ENCODE measurements around the gene NFKB2. TPM values are rescaled to one million over a fixed set of nuclear protein-coding genes. Genes with fewer than 3 reads are reported as not detected.

NFKB2 gene
- total and polyA plus RNA-seq, 2 of the 8 experiments (the other 6 are each of a cell fraction or from before 2014, with no cell fraction given) = 20.4 to 31.4 TPM

GRCh38 chr10:102403115-102403514 is 7.6 kb downstream of the NFKB2 start:
- peak overlapping the region; percentile 46; the same call in 1 of the 2 replicates for H4K8ac ChIP-seq (ENCODE audit: extremely low read depth, insufficient read depth, low read length)
- H2BK120ac ChIP-seq (replicated peaks; ENCODE audit: low read depth, low read length) = no peak overlapping the region
- POLR2A ChIA-PET (ENCODE audit: partially characterized antibody) = interaction anchor here (1.0 to 5.9 kb wide), 6 partner anchors 8 to 282 kb away, joined by 3 to 33 read pairs (median 4); partner anchors contain the start of genes C10orf95, NFKB2 and NOLC1
- no peak overlapping the region for H3K56ac ChIP-seq (replicated peaks; ENCODE audit: insufficient read length, low read depth, low read length)
- no peak overlapping the region for H3K14ac ChIP-seq (ENCODE audit: insufficient read length)
- H2BK12ac ChIP-seq (ENCODE audit: low read depth, low read length) = no peak overlapping the region
- H4K20me1 ChIP-seq (replicated peaks in 1 of 2; ENCODE audit: control insufficient read depth in 1 of 2, insufficient read depth in 2 of 2, low read length in 2 of 2) = peaks cover 3 to 9% of the 10 kb centered on the region in 2 experiments
- no peak overlapping the region for H4K91ac ChIP-seq (replicated peaks; ENCODE audit: insufficient read length, low read length)
- H2AK5ac ChIP-seq (ENCODE audit: low read depth, low read length) = no peak overlapping the region
- H3K4me1 ChIP-seq (replicated peaks in 1 of 4; ENCODE audit: control insufficient read depth in 3 of 4, insufficient read depth in 4 of 4, low read length in 3 of 4) = peaks cover 0 to 9% (median 5%) of the 10 kb centered on the region in 4 experiments; a peak in 4 of 7 replicates
- no peaks in the 10 kb centered on the region for H3K79me1 ChIP-seq (ENCODE audit: low read depth, low read length)
- H2BK5ac ChIP-seq (ENCODE audit: low read depth, low read length) = no peak overlapping the region
- H2AFZ ChIP-seq (ENCODE audit: low read length) = no peak overlapping the region
- H3K18ac ChIP-seq (ENCODE audit: extremely low read depth, low read length) = no peak overlapping the region
- no peak overlapping the region for H3K4ac ChIP-seq (replicated peaks; ENCODE audit: insufficient read length, low read depth, low read length)
- H4K5ac ChIP-seq (ENCODE audit: insufficient read length, low read depth, low read length) = no peak overlapping the region
- FAIRE-seq (no peak), DNase-seq (ENCODE audit: low read depth in 1 of 2, low spot score in 2 of 2) (no peak)
- H2BK15ac ChIP-seq (ENCODE audit: low read length) = no peak overlapping the region
- H3K79me2 ChIP-seq (ENCODE audit: control insufficient read depth in 1 of 2, insufficient read depth in 2 of 2, low read length in 2 of 2) = no peaks in the 10 kb centered on the region
- CTCF ChIA-PET (ENCODE audit: partially characterized antibody) = interaction anchor here (0.6 to 16.4 kb wide), 24 partner anchors 7 to 267 kb away, joined by 3 to 357 read pairs (median 4); partner anchors contain the start of genes C10orf95, CUEDC2, ELOVL3 and FBXL15
- peaks cover 2 to 13% (median 4%) of the 10 kb centered on the region in 4 experiments; a peak in 4 of 8 replicates for H3K36me3 ChIP-seq (ENCODE audit: control insufficient read depth in 2 of 4, insufficient read depth in 4 of 4, low read length in 3 of 4)
- no peak overlapping the region for H3K9ac ChIP-seq (replicated peaks in 1 of 4; ENCODE audit: extremely low read depth in 1 of 4, low read depth in 3 of 4, low read length in 3 of 4)
- peaks cover 4 to 14% (median 10%) of the 10 kb centered on the region in 4 experiments for H3K27me3 ChIP-seq (replicated peaks in 1 of 4; ENCODE audit: control insufficient read depth in 3 of 4, extremely low read depth in 1 of 4, insufficient read depth in 3 of 4, low read length in 3 of 4)
- no peaks in the 10 kb centered on the region for H3K9me3 ChIP-seq (ENCODE audit: insufficient read depth in 2 of 2, low read depth in 1 of 2, low read length in 1 of 2)
- H3K27ac ChIP-seq (ENCODE audit: low read depth, low read length) = no peak overlapping the region
- 96% methylated on average over 13 of the region's 13 CpGs; no CpG with 5 or more reads in 1 of the 2 experiments for WGBS, 2 experiments (ENCODE audit: extremely low coverage in 1 of 2, insufficient coverage in 1 of 2, insufficient read length in 1 of 2, insufficient replicate concordance in 2 of 2, low coverage in 1 of 2, low lambda C conversion rate in 2 of 2, missing lambda C conversion rate in 1 of 2)
- H3K4me3 ChIP-seq (ENCODE audit: extremely low read depth in 1 of 4, insufficient read depth in 2 of 4, low read depth in 3 of 4, low read length in 4 of 4) = no peak overlapping the region
- no peak overlapping the region for H2BK20ac ChIP-seq (ENCODE audit: low read length)
- no peak overlapping the region for H3K23ac ChIP-seq (ENCODE audit: insufficient read length)
- H3K4me2 ChIP-seq (ENCODE audit: insufficient read depth in 1 of 2, low read depth in 2 of 2, low read length in 2 of 2) = no peak overlapping the region
- H3K23me2 ChIP-seq (ENCODE audit: low read depth, low read length) = no peaks in the 10 kb centered on the region
- no peak for TF ChIP-seq USF2 (IDR thresholded peaks at IDR 0.05; ENCODE audit: low read length)
- TF ChIP-seq TCF12 (IDR thresholded peaks at IDR 0.05; ENCODE audit: low read depth, low read length) = no peak
- no peak for TF ChIP-seq HDAC2 (IDR thresholded peaks at IDR 0.05; ENCODE audit: borderline replicate concordance in 1 of 2, low read depth in 2 of 2, low read length in 2 of 2)
- no peak for TF ChIP-seq TAF1 (IDR thresholded peaks at IDR 0.05; ENCODE audit: low read depth, low read length)
- TF ChIP-seq, protein P1, sequence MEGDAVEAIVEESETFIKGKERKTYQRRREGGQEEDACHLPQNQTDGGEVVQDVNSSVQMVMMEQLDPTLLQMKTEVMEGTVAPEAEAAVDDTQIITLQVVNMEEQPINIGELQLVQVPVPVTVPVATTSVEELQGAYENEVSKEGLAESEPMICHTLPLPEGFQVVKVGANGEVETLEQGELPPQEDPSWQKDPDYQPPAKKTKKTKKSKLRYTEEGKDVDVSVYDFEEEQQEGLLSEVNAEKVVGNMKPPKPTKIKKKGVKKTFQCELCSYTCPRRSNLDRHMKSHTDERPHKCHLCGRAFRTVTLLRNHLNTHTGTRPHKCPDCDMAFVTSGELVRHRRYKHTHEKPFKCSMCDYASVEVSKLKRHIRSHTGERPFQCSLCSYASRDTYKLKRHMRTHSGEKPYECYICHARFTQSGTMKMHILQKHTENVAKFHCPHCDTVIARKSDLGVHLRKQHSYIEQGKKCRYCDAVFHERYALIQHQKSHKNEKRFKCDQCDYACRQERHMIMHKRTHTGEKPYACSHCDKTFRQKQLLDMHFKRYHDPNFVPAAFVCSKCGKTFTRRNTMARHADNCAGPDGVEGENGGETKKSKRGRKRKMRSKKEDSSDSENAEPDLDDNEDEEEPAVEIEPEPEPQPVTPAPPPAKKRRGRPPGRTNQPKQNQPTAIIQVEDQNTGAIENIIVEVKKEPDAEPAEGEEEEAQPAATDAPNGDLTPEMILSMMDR (IDR thresholded peaks at IDR 0.05; ENCODE audit: control extremely low read depth in 1 of 3, insufficient read depth in 1 of 3, low read depth in 1 of 3, low read length in 3 of 3) = no peak
- TF ChIP-seq NRF1 (IDR thresholded peaks at IDR 0.05; ENCODE audit: low read depth, low read length) = no peak
- no peak for TF ChIP-seq KDM4A (IDR thresholded peaks at IDR 0.05; ENCODE audit: low read depth, low read length, severe bottlenecking)
- TF ChIP-seq RNF2 (IDR thresholded peaks at IDR 0.05; ENCODE audit: borderline replicate concordance, low read depth, low read length, missing control alignments, poor library complexity, severe bottlenecking) = no peak
- no peak for TF ChIP-seq CBX5 (IDR thresholded peaks at IDR 0.05; ENCODE audit: low read depth, low read length)
